ENCODE data around the gene TMPRSS4. TPM values are rescaled to one million over a fixed set of nuclear protein-coding genes. Genes with fewer than 3 reads are reported as not detected.

Gene TMPRSS4
- total and polyA plus RNA-seq, 9 of the 15 experiments (the other 6 are each of a cell fraction or from before 2014, with no cell fraction given): 4.0 to 10.0 (median 5.6) TPM

GRCh38 chr11:118102721-118103261 lies 25.9 kb downstream of the TMPRSS4 start (continued):
- TF ChIP-seq ZNF318 (IDR thresholded peaks at IDR 0.05; ENCODE audit: borderline replicate concordance in 1 of 2, low read depth in 1 of 2) (no peak), MTF1 (CRISPR knock-in tag; IDR thresholded peaks at IDR 0.05; ENCODE audit: borderline replicate concordance) (no peak), NRF1 (conservative IDR thresholded peaks at IDR 0.05 in 1 of 2, IDR thresholded peaks at IDR 0.05 in 1 of 2) (peak; percentile 81 to 86), CBFA2T3 (IDR thresholded peaks at IDR 0.05) (peak; percentile 87), ZC3H4 (CRISPR knock-in tag; IDR thresholded peaks at IDR 0.05; ENCODE audit: borderline replicate concordance) (no peak), CSDE1 (IDR thresholded peaks at IDR 0.05) (no peak), TAF9B (IDR thresholded peaks at IDR 0.05; ENCODE audit: partially characterized antibody) (no peak), CBFA2T2 (conservative IDR thresholded peaks at IDR 0.05) (peak; percentile 78), SMARCA4 (IDR thresholded peaks at IDR 0.05) (0 out of 2 replicates have a peak, but pooled peaks have one; percentile 58), CREBBP (IDR thresholded peaks at IDR 0.05; ENCODE audit: low read depth, low read length) (no peak), NFE2L1 (tag; IDR thresholded peaks at IDR 0.05; ENCODE audit: borderline replicate concordance, low read depth) (no peak), TEAD1 (CRISPR knock-in tag; IDR thresholded peaks at IDR 0.05) (no peak), SP2 (IDR thresholded peaks at IDR 0.05; ENCODE audit: extremely low read depth, low read depth, low read length, poor library complexity, severe bottlenecking) (no peak), NELFE (IDR thresholded peaks at IDR 0.05; ENCODE audit: insufficient read depth, insufficient read length) (no peak), SMARCB1 (IDR thresholded peaks at IDR 0.05; ENCODE audit: insufficient read length, low read depth) (no peak), MYBL2 (IDR thresholded peaks at IDR 0.05; ENCODE audit: low read depth) (no peak), MYBL2 (CRISPR knock-in tag; IDR thresholded peaks at IDR 0.05; ENCODE audit: borderline replicate concordance) (no peak), SLC30A9 (CRISPR knock-in tag; IDR thresholded peaks at IDR 0.05) (no peak), FOXJ2 (tag; IDR thresholded peaks at IDR 0.05) (no peak), FOXM1 (IDR thresholded peaks at IDR 0.05; ENCODE audit: low read depth) (no peak), FOXM1 (CRISPR knock-in tag; IDR thresholded peaks at IDR 0.05; ENCODE audit: low read depth) (no peak)
